K562 (cell line): ENCODE measurements around the gene NINJ1. TPM values are rescaled to one million over a fixed set of nuclear protein-coding genes. Genes with fewer than 3 reads are reported as not detected.

ENCODE experiments used
- ARID2 ChIP-seq: fragments of 450-650 bp; IDR thresholded peaks from 2 replicates; pipeline ENCODE4 v1.6.1; 2017; ENCODE audit warnings: antibody characterized with exemption, mild to moderate bottlenecking
- BACH1 ChIP-seq: fragments of 200-800 bp; sonication (Bioruptor generic); IDR thresholded peaks from 2 replicates; pipeline ENCODE4 v1.6.1; 2016; ENCODE audit warnings: missing genetic modification characterization, missing compliant biosample characterization
- CEBPB ChIP-seq: fragments of 450-650 bp; IDR thresholded peaks from 2 replicates; pipeline ENCODE4 v1.6.1; 2016; ENCODE audit warnings: missing genetic modification characterization, missing compliant biosample characterization
- CHCHD3 ChIP-seq: fragments of 250-450 bp; sonication (Bioruptor Pico); IDR thresholded peaks from 2 replicates; pipeline ENCODE4 v2.1.2; 2022; ENCODE audit warnings: mild to moderate bottlenecking
- CTBP1 ChIP-seq: fragments of 450-650 bp; IDR thresholded peaks from 2 replicates; pipeline ENCODE4 v1.6.1; 2016; ENCODE audit warnings: borderline replicate concordance
- EP400 ChIP-seq: fragments of 450-650 bp; IDR thresholded peaks from 2 replicates; pipeline ENCODE4 v1.6.1; 2017; ENCODE audit warnings: antibody characterized with exemption, mild to moderate bottlenecking, moderate library complexity
- FOXK1 ChIP-seq: sonication (generic); formaldehyde crosslinking; IDR thresholded peaks from 2 replicates; pipeline ENCODE4 v1.8.0; 2022; ENCODE audit warnings: missing genetic modification reagents, mild to moderate bottlenecking, borderline replicate concordance
- KLF13 ChIP-seq: fragments of 450-650 bp; IDR thresholded peaks from 2 replicates; pipeline ENCODE4 v1.6.1; 2016; ENCODE audit warnings: missing genetic modification characterization, low read depth, mild to moderate bottlenecking, missing compliant biosample characterization, moderate library complexity, borderline replicate concordance
- KLF6 ChIP-seq: fragments of 250-450 bp; sonication (Bioruptor Pico); IDR thresholded peaks from 2 replicates; pipeline ENCODE4 v1.4.0; 2020; ENCODE audit warnings: mild to moderate bottlenecking, moderate library complexity, borderline replicate concordance
- LARP7 ChIP-seq: fragments of 450-650 bp; IDR thresholded peaks from 2 replicates; pipeline ENCODE4 v1.6.1; 2016
- MBD2 ChIP-seq: sonication (generic); IDR thresholded peaks from 2 replicates; pipeline ENCODE4 v1.6.1; 2016; ENCODE audit warnings: low read depth, borderline replicate concordance
- MTA3 ChIP-seq: fragments of 450-650 bp; formaldehyde crosslinking; IDR thresholded peaks from 2 replicates; pipeline ENCODE4 v1.6.1; 2017; ENCODE audit warnings: mild to moderate bottlenecking, borderline replicate concordance
- NR2C2 ChIP-seq, 2 experiments: fragments of 200-800 bp in 1 of 2; sonication (Bioruptor generic) in 1 of 2; sonication (generic) in 1 of 2; formaldehyde crosslinking in 1 of 2; IDR thresholded peaks; 2 replicates each; pipeline versions ENCODE4 v1.6.1 to v1.8.0; 2016 to 2022; ENCODE audit warnings: mild to moderate bottlenecking in 1 of 2, missing compliant biosample characterization in 1 of 2, missing genetic modification characterization in 1 of 2, missing genetic modification reagents in 1 of 2
- NR3C1 ChIP-seq: sonication (generic); formaldehyde crosslinking; IDR thresholded peaks from 2 replicates; pipeline ENCODE4 v1.8.1; 2022; ENCODE audit warnings: missing genetic modification reagents
- RBFOX2 ChIP-seq: fragments of 200-400 bp; formaldehyde crosslinking; IDR thresholded peaks from 2 replicates; pipeline ENCODE4 v1.6.1; 2017; ENCODE audit warnings: low read depth, mild to moderate bottlenecking, low read length, moderate library complexity
- REST ChIP-seq, 2 experiments: fragments of 450-650 bp; formaldehyde crosslinking in 1 of 2; IDR thresholded peaks; 2 replicates each; pipeline versions ENCODE4 v1.4.0 to v1.6.1; 2014 to 2020; ENCODE audit warnings: mild to moderate bottlenecking in 2 of 2, borderline replicate concordance in 1 of 2, low read depth in 1 of 2
- SRSF1 ChIP-seq: fragments of 200-400 bp; formaldehyde crosslinking; IDR thresholded peaks from 2 replicates; pipeline ENCODE4 v1.6.1; 2017; ENCODE audit warnings: mild to moderate bottlenecking, low read depth, low read length, moderate library complexity
- TCF15 ChIP-seq: fragments of 250-450 bp; sonication (Bioruptor Pico); IDR thresholded peaks from 2 replicates; pipeline ENCODE4 v1.8.0; 2022; ENCODE audit warnings: moderate library complexity, mild to moderate bottlenecking, inconsistent platforms
- ZNF197 ChIP-seq: fragments of 200-800 bp; sonication (Bioruptor generic); IDR thresholded peaks from 2 replicates; pipeline ENCODE4 v1.6.1; 2016; ENCODE audit warnings: low read depth, missing genetic modification characterization, missing compliant biosample characterization
- ZNF57 ChIP-seq: fragments of 450-650 bp; formaldehyde crosslinking; IDR thresholded peaks from 2 replicates; pipeline ENCODE4 v1.4.0; 2020; ENCODE audit warnings: mild to moderate bottlenecking, moderate library complexity
- polyA plus RNA-seq, 8 experiments: library from polyadenylated mRNA; depleted of rRNA in 4 of 8; stranded (reverse) in 5 of 8; unstranded in 3 of 8; fragments of >200 nt; fragmentation: Nextera tagmentation in 2 of 8; fragmentation: Illumina TruSeq in 1 of 8; extraction: Ambion mirVana in 2 of 8; extraction: Trizol in 1 of 8; gene quantifications; 2 replicates each; pipeline versions ENCODE4 v1.2.1 to v1.2.3, GENCODE V29; 2011 to 2014; ENCODE audit warnings: inconsistent platforms in 1 of 8, missing spikeins in 1 of 8
- total RNA-seq, 7 experiments: library from RNA; depleted of rRNA in 6 of 7; stranded (reverse); fragments of >200 nt in 6 of 7; fragmentation: Illumina TruSeq in 2 of 7; extraction: Trizol in 2 of 7; gene quantifications; 2 replicates each; pipeline versions ENCODE4 v1.2.1 to v1.2.3, GENCODE V29; 2011 to 2021; ENCODE audit warnings: low replicate concordance in 1 of 7

Gene NINJ1
- total and polyA plus RNA-seq, 9 of the 15 experiments (the other 6 are each of a cell fraction or from before 2014, with no cell fraction given) = 0.13 to 8.4 (median 4.9) TPM

- TF ChIP-seq FOXK1 (CRISPR knock-in tag) (no peak), KLF13 (tag) (peak; percentile 29; the same call in 1 of the 2 replicates), LARP7 (no peak), SRSF1 (no peak), MTA3 (peak; percentile 67; the same call in 1 of the 2 replicates), ZNF197 (CRISPR knock-in tag) (0 out of 2 replicates have a peak, but pooled peaks have one; percentile 51), REST (IDR thresholded peaks at IDR 0.05; ENCODE audit: borderline replicate concordance) (0 out of 2 replicates have a peak, but pooled peaks have one; percentile 20), REST (CRISPR knock-in tag; IDR thresholded peaks at IDR 0.05; ENCODE audit: low read depth) (no peak), NR2C2 (CRISPR knock-in tag; IDR thresholded peaks at IDR 0.05) (no peak), NR2C2 (tag; IDR thresholded peaks at IDR 0.05) (peak; percentile 77; the same call in 1 of the 2 replicates), BACH1 (tag) (peak; percentile 70; the same call in 1 of the 2 replicates), TCF15 (CRISPR knock-in tag) (no peak), ZNF57 (no peak), EP400 (peak; percentile 77), ARID2 (no peak), CEBPB (tag) (peak; percentile 91), CHCHD3 (no peak), KLF6 (no peak), MBD2 (no peak), NR3C1 (CRISPR knock-in tag) (no peak), RBFOX2 (peak; percentile 75), CTBP1 (peak; percentile 87)
Measured at GRCh38 chr9:93119953-93120845, 13.9 kb downstream of the NINJ1 start (continued).
